ENCODE results near the gene ACACA. TPM values are rescaled to one million over a fixed set of nuclear protein-coding genes. Genes with fewer than 3 reads are reported as not detected.
A peak's percentile ranks its signal among the peaks of the same experiment; 100 is the strongest.
"Not testable (repeated sequence)": the region's sequence is repeated elsewhere in the genome, so short reads cannot be mapped to it uniquely, and the experiment has no call there.

ACACA gene
- polyA plus RNA-seq (2012; ENCODE audit: insufficient read depth, insufficient read length, low read depth) = 34.2 TPM

GRCh38 chr17:37406635-37407461 is at the start of gene ACACA, which contains the start of gene TADA2A:
ACACA (minus strand) TSS chr17:37406836; CDS start chr17:37406299, 537 bp downstream.
TADA2A (plus strand) TSS chr17:37406886; CDS start chr17:37411366, 4,480 bp downstream.
- no peaks in the 10 kb centered on the region for H3K9me3 ChIP-seq

GRCh38 chr17:37450112-37450511 is 43.5 kb upstream of the ACACA start:
- H3K36me3 ChIP-seq = peaks cover 20% of the 10 kb centered on the region
- DNase-seq = no peak

More at GRCh38 chr17:37406635-37407461, at the start of gene ACACA, which contains the start of gene TADA2A:
- TF ChIP-seq CTCF (IDR thresholded peaks at IDR 0.05; ENCODE audit: low read depth, low read length) = no peak
- H3K4me3 ChIP-seq (ENCODE audit: low read depth, low read length) = peak within 1 kb of the TSS; percentile 97
- no peaks in the 10 kb centered on the region for H3K4me1 ChIP-seq
- H3K27me3 ChIP-seq = no peaks in the 10 kb centered on the region
- H3K36me3 ChIP-seq = peaks cover 14% of the 10 kb centered on the region
- peak; percentile 88 for DNase-seq

GRCh38 chr17:37447641-37448040 is 41.0 kb upstream of the ACACA start:
- H3K36me3 ChIP-seq = peaks cover 39% of the 10 kb centered on the region
- H3K9me3 ChIP-seq = no peaks in the 10 kb centered on the region
- no peaks in the 10 kb centered on the region for H3K4me1 ChIP-seq
- H3K4me3 ChIP-seq (ENCODE audit: low read depth, low read length) = no peak overlapping the region
- DNase-seq = no peak
- no peak for TF ChIP-seq CTCF (IDR thresholded peaks at IDR 0.05; ENCODE audit: low read depth, low read length)
- H3K27me3 ChIP-seq = no peaks in the 10 kb centered on the region

More at GRCh38 chr17:37450112-37450511, 43.5 kb upstream of the ACACA start:
- no peak for TF ChIP-seq CTCF (IDR thresholded peaks at IDR 0.05; ENCODE audit: low read depth, low read length)
- H3K4me1 ChIP-seq = no peaks in the 10 kb centered on the region
- H3K9me3 ChIP-seq = no peaks in the 10 kb centered on the region
- H3K4me3 ChIP-seq (ENCODE audit: low read depth, low read length) = no peak overlapping the region
- no peaks in the 10 kb centered on the region for H3K27me3 ChIP-seq

GRCh38 chr17:37446027-37446426 is 39.4 kb upstream of the ACACA start:
- TF ChIP-seq CTCF (IDR thresholded peaks at IDR 0.05; ENCODE audit: low read depth, low read length) = no peak
- Histone ChIP-seq H3K9me3 (no peaks in the 10 kb centered on the region), H3K36me3 (peaks cover 48% of the 10 kb centered on the region), H3K4me1 (no peaks in the 10 kb centered on the region), H3K4me3 (ENCODE audit: low read depth, low read length) (no peak overlapping the region), H3K27me3 (no peaks in the 10 kb centered on the region)
- no peak for DNase-seq

- H3K4me3 ChIP-seq (ENCODE audit: low read depth, low read length); H3K4me1 ChIP-seq; H3K27me3 ChIP-seq; DNase-seq; H3K9me3 ChIP-seq: not testable (repeated sequence)
- H3K36me3 ChIP-seq = peaks cover 44% of the 10 kb centered on the region
These were observed 34.9 kb upstream of the ACACA start for GRCh38 chr17:37441369-37442014.

- Histone ChIP-seq H3K27me3 (no peaks in the 10 kb centered on the region), H3K9me3 (no peaks in the 10 kb centered on the region), H3K4me3 (ENCODE audit: low read depth, low read length) (no peak overlapping the region), H3K36me3 (peaks cover 44% of the 10 kb centered on the region), H3K4me1 (no peaks in the 10 kb centered on the region)
- TF ChIP-seq CTCF (IDR thresholded peaks at IDR 0.05; ENCODE audit: low read depth, low read length) = no peak
- DNase-seq = no peak
These were observed 33.8 kb upstream of the ACACA start for GRCh38 chr17:37440424-37440823.

All from BE2C (cell line).